T-cell (primary cell): ENCODE data around the gene SEC23IP. TPM values are rescaled to one million over a fixed set of nuclear protein-coding genes. Genes with fewer than 3 reads are reported as not detected.

Experiments used
- ATAC-seq, 4 experiments: fragments of 200-7000 bp in 3 of 4; fragments of 150-1000 bp in 1 of 4; cut with Tn5 transposase; replicated peaks in 1 of 4; 1 replicate in 3 of 4; 2 replicates in 1 of 4; pipeline ENCODE4 v1.10.0; 2021; ENCODE audit warnings: moderate library complexity in 3 of 4, mild to moderate bottlenecking in 2 of 4, moderate number of reproducible peaks in 1 of 4
- CTCF ChIA-PET, 2 donors: fragments of 300-600 bp; sonication (Branson Sonifier 250); formaldehyde crosslinking; loops; one replicate each; lab custom pipeline; 2022; ENCODE audit warnings: antibody characterized with exemption in 2 of 2; lab: Charles Lee
- POLR2A ChIA-PET, 2 donors: fragments of 300-600 bp; sonication (Branson Sonifier 250); formaldehyde crosslinking; loops; one replicate each; lab custom pipeline; 2022; ENCODE audit warnings: antibody characterized with exemption in 2 of 2; lab: Charles Lee
- DNase-seq, 35 experiments: peaks; one replicate each; pipeline versions ENCODE4 v3.0.0 to v3.0.0-alpha.2; 2013 to 2023
- H3K27ac ChIP-seq: one replicate; pipeline ENCODE4 v1.5.1; 2013; ENCODE audit warnings: low read length
- H3K27me3 ChIP-seq, 2 experiments: replicated peaks in 1 of 2; 1 replicate in 1 of 2; 2 replicates in 1 of 2; pipeline versions ENCODE4 v1.6.1 to v1.7.0; 2013; ENCODE audit warnings: low read length in 1 of 2, mixed read lengths in 1 of 2; ENCODE audit not compliant: control insufficient read depth in 2 of 2, insufficient read depth in 2 of 2; ENCODE audit errors: extremely low read depth in 1 of 2
- H3K36me3 ChIP-seq, 2 donors: 1 replicate in 1 of 2; 2 replicates in 1 of 2; pipeline versions ENCODE4 v1.6.1 to v1.7.0; 2013; ENCODE audit warnings: low read length in 1 of 2; ENCODE audit not compliant: control insufficient read depth in 2 of 2, insufficient read depth in 1 of 2; ENCODE audit errors: extremely low read depth in 1 of 2
- H3K4me1 ChIP-seq, 2 experiments: 1 replicate in 1 of 2; 2 replicates in 1 of 2; pipeline versions ENCODE4 v1.6.1 to v1.7.0; 2013; ENCODE audit warnings: low read length in 2 of 2, mixed read lengths in 1 of 2; ENCODE audit not compliant: insufficient read depth in 2 of 2, control insufficient read depth in 1 of 2; ENCODE audit errors: extremely low read depth in 1 of 2
- H3K4me3 ChIP-seq, 2 donors: 1 replicate in 1 of 2; 2 replicates in 1 of 2; pipeline versions ENCODE4 v1.5.1 to v1.7.0; 2013; ENCODE audit warnings: mild to moderate bottlenecking in 2 of 2, low read length in 1 of 2, moderate library complexity in 1 of 2; ENCODE audit not compliant: control insufficient read depth in 1 of 2; ENCODE audit errors: extremely low read depth in 1 of 2
- H3K9me3 ChIP-seq: 2 replicates; pipeline ENCODE4 v1.7.0; 2013
- H3K27ac Mint-ChIP-seq, 2 donors: one replicate each; pipeline ENCODE4 v1.8.0; 2020 to 2021; ENCODE audit warnings: mild to moderate bottlenecking in 2 of 2, mixed read lengths in 2 of 2
- H3K27me3 Mint-ChIP-seq, 2 donors: one replicate each; pipeline ENCODE4 v1.8.0; 2021 to 2022; ENCODE audit warnings: mixed read lengths in 2 of 2
- H3K36me3 Mint-ChIP-seq: one replicate; pipeline ENCODE4 v1.8.0; 2021; ENCODE audit warnings: mixed read lengths
- H3K4me1 Mint-ChIP-seq, 3 donors: one replicate each; pipeline ENCODE4 v1.8.0; 2020 to 2022; ENCODE audit warnings: mixed read lengths in 3 of 3, mild to moderate bottlenecking in 1 of 3
- H3K4me3 Mint-ChIP-seq, 3 donors: one replicate each; pipeline ENCODE4 v1.8.0; 2020 to 2022; ENCODE audit warnings: mild to moderate bottlenecking in 3 of 3, mixed read lengths in 3 of 3, moderate library complexity in 3 of 3
- H3K9me3 Mint-ChIP-seq, 3 donors: one replicate each; pipeline ENCODE4 v1.8.0; 2020 to 2022; ENCODE audit warnings: mixed read lengths in 3 of 3
- WGBS: methylation state at CpG from one replicate; pipeline ENCODE4 v1.1.5; 2013; ENCODE audit warnings: missing lambda C conversion rate; ENCODE audit not compliant: insufficient coverage; 5-methylcytosine and 5-hydroxymethylcytosine counted together
- total RNA-seq, 35 experiments: library from RNA in 6 of 35; stranded (reverse) in 6 of 35; fragments of 120-200 nt in 1 of 35; gene quantifications; one replicate each; pipeline versions ENCODE4 v1.2.1 to v1.2.4 and lab custom pipeline; 2013 to 2026

Gene SEC23IP
- total RNA-seq, 5 donors from 2014 or later (not counting 1 experiment from before 2014, with no cell fraction given): 33.8 to 67.1 (median 52.0) TPM

DNA sequence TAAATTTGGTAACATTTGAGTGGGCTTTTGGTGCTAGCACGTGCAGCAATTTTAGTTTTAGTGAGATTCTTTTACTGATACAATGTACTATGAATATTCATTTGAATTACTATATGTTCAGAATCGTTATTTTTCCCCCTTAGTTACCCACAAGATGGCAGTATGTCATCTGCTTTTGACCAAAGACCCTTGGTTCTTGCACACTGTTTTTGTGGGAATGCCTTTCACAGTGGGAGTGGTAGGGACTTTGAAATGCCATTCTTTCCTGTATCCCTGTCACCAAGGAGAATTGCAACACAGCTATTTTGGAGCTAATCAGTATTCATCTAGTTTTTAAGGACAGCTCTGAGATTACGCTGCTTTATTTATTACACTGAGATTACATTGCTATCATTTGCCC lies 40.6 kb downstream of the SEC23IP start:
- Mint-ChIP-seq H3K4me3 (no peak overlapping the region), H3K36me3 (peaks cover 56% of the 10 kb centered on the region), H3K9me3 (no peaks in the 10 kb centered on the region), H3K4me1 (peaks cover 9 to 16% (median 13%) of the 10 kb centered on the region in 3 donors), H3K27me3 (no peaks in the 10 kb centered on the region), H3K27ac (peak overlapping the region in 1 of 2 donors; percentile 11)
- no peaks in the 10 kb centered on the region for H3K4me1 ChIP-seq
- H3K9me3 ChIP-seq: no peaks in the 10 kb centered on the region
- H3K27ac ChIP-seq: no peak overlapping the region
- no peak overlapping the region for H3K4me3 ChIP-seq
- no peaks in the 10 kb centered on the region for H3K27me3 ChIP-seq
- H3K36me3 ChIP-seq: peaks cover 4 to 60% of the 10 kb centered on the region in 2 donors
- POLR2A ChIA-PET: no interaction called here
- DNase-seq (no peak), ATAC-seq (no peak)
- CTCF ChIA-PET: no interaction called here
- no CpG with 5 or more reads among the region's 3 CpGs for WGBS

DNA sequence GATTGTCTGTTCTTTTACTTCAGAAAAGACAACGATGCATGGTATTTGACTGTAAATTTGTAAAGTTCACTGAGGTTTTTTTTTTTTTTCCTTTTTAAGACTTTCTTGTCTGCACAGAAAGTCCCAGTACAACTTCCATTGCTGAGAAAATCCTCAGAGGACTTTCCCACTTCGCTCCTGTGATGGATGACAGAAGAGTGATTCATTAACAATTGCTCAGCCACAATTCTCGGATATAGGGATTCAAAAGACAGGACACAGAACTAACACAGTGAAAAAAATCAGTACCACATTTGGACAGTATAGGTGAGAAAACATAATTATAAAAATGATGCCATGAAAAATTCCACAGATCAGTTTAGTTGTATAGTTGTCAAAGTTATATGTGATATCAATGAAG lies 48.0 kb downstream of the SEC23IP start:
- Histone ChIP-seq H3K27me3 (no peaks in the 10 kb centered on the region), H3K27ac (no peak overlapping the region), H3K36me3 (peaks cover 3 to 37% of the 10 kb centered on the region in 2 donors), H3K4me3 (no peak overlapping the region), H3K9me3 (no peaks in the 10 kb centered on the region), H3K4me1 (no peaks in the 10 kb centered on the region)
- ATAC-seq (no peak), DNase-seq (no peak)
- ChIA-PET CTCF (no interaction called here), POLR2A (no interaction called here)
- no peak overlapping the region for H3K27ac Mint-ChIP-seq
- no peaks in the 10 kb centered on the region for H3K27me3 Mint-ChIP-seq
- no peaks in the 10 kb centered on the region for H3K4me1 Mint-ChIP-seq
- H3K36me3 Mint-ChIP-seq: peaks cover 53% of the 10 kb centered on the region
- WGBS: no CpG with 5 or more reads among the region's 3 CpGs
- no peak overlapping the region for H3K4me3 Mint-ChIP-seq
- no peaks in the 10 kb centered on the region for H3K9me3 Mint-ChIP-seq

DNA sequence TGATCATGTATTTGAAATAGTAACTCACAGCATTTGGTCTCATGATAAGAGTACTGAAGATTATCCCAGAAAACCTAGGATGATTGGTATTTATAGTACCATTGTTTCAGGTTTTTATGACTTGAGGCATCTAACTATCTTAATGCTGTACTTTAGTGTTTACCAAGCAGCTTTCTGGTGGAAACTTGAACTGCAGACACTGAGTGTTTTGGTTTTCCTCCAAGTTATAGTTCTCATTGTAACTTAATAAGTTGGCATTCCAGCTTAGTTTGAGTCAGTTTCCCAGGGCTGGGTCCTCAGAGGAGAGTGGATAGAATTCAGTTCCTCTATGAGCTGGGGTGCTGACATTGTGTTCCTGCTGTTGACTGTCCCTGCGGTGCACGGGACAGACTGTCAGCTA lies 50.4 kb downstream of the SEC23IP start:
- no peaks in the 10 kb centered on the region for H3K9me3 Mint-ChIP-seq
- ATAC-seq: no peak
- peaks cover 3 to 30% of the 10 kb centered on the region in 2 donors for H3K36me3 ChIP-seq
- POLR2A ChIA-PET: no interaction called here
- no peak overlapping the region for H3K4me3 ChIP-seq
- no peaks in the 10 kb centered on the region for H3K27me3 ChIP-seq
- no peaks in the 10 kb centered on the region for H3K27me3 Mint-ChIP-seq
- H3K4me1 ChIP-seq: no peaks in the 10 kb centered on the region
- no peak overlapping the region for H3K27ac ChIP-seq
- H3K4me3 Mint-ChIP-seq: no peak overlapping the region
- peaks cover 44% of the 10 kb centered on the region for H3K36me3 Mint-ChIP-seq
- no CpG with 5 or more reads among the region's 2 CpGs for WGBS
- no peaks in the 10 kb centered on the region for H3K9me3 ChIP-seq
- DNase-seq: no peak
- no peak overlapping the region for H3K27ac Mint-ChIP-seq
- no peaks in the 10 kb centered on the region for H3K4me1 Mint-ChIP-seq
- CTCF ChIA-PET: no interaction called here

DNA sequence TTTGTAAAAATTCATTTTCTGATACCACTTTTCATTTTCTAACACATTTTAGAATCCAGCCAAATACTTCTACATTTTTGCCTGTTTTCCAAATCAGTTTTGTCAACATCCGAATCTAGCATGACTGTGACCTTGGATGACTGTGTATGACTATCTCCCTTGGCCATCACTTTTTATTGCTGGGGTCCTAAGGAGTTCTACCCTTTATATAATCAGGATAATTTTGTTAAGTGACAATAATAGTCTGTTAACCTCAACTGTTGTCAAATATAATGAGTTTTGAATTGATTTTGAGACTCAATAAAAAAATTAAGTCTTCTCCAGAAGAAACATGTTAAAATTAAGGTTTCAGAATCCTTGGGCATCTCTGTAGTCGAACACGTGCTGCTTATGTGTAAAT lies 53.3 kb downstream of the SEC23IP start:
- H3K4me1 Mint-ChIP-seq: no peaks in the 10 kb centered on the region
- no peaks in the 10 kb centered on the region for H3K9me3 Mint-ChIP-seq
- no CpG with 5 or more reads among the region's 3 CpGs for WGBS
- no peak overlapping the region for H3K27ac ChIP-seq
- ChIA-PET POLR2A (no interaction called here), CTCF (no interaction called here)
- ATAC-seq (no peak), DNase-seq (no peak)
- H3K27ac Mint-ChIP-seq: no peak overlapping the region
- no peaks in the 10 kb centered on the region for H3K27me3 Mint-ChIP-seq
- no peaks in the 10 kb centered on the region for H3K27me3 ChIP-seq
- H3K9me3 ChIP-seq: no peaks in the 10 kb centered on the region
- H3K4me3 ChIP-seq: no peak overlapping the region
- H3K36me3 Mint-ChIP-seq: peaks cover 29% of the 10 kb centered on the region
- H3K4me3 Mint-ChIP-seq: no peak overlapping the region
- peaks cover 3 to 13% of the 10 kb centered on the region in 2 donors for H3K36me3 ChIP-seq
- no peaks in the 10 kb centered on the region for H3K4me1 ChIP-seq

DNA sequence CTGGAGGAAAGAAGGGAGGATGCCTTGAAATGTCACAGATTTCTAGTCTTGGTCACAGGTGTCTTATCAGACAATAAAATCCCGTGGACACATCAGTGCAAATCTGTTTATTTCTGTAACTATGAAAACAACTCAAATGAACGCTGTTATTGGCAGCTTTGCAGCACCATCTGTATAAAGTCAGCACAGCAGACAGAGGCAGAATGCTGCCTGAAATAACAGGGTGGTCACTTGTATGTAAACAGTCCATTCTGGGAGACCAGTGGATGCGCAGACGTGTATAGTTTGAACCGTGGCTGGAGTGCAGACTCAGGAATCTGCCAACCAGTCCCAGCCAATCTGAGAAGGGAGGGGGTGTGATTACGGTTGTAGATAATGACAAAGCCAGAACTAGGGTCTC lies 54.8 kb downstream of the SEC23IP start:
- POLR2A ChIA-PET: no interaction called here
- no peak for ATAC-seq
- CTCF ChIA-PET: interaction anchor here in 1 of 2 donors (0.6 kb wide), 1 partner anchor 201 kb away, joined by 4 read pairs; no protein-coding TSS in a partner anchor
- Histone ChIP-seq H3K4me1 (no peaks in the 10 kb centered on the region), H3K36me3 (peaks cover 3 to 8% of the 10 kb centered on the region in 2 donors), H3K27me3 (no peaks in the 10 kb centered on the region), H3K9me3 (no peaks in the 10 kb centered on the region), H3K4me3 (no peak overlapping the region), H3K27ac (no peak overlapping the region)
- WGBS: 90% methylated on average over 5 of the region's 6 CpGs
- DNase-seq: no peak
- Mint-ChIP-seq H3K9me3 (no peaks in the 10 kb centered on the region), H3K4me3 (no peak overlapping the region), H3K27ac (no peak overlapping the region), H3K27me3 (no peaks in the 10 kb centered on the region), H3K36me3 (peaks cover 17% of the 10 kb centered on the region), H3K4me1 (no peaks in the 10 kb centered on the region)

DNA sequence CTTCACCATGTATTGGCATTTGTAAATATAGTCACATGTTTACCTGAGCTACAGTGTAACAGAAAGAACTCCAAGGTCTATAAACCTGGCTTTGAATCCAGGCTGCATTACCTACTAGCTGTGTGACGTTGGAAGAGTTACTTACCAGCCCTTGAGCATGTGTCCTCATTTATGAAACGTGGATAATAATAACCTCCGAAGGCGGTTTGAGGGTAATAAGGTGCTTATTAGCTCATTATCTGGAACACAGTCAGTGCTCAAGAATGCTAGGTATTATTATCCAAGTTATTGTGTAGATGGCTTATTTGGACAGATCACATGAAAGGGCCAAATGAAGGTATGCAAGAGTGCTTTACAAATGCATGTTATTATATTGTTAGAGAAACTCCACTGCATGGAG lies 64.9 kb downstream of the SEC23IP start:
- Mint-ChIP-seq H3K27me3 (peaks cover 11 to 14% of the 10 kb centered on the region in 2 donors), H3K27ac (no peak overlapping the region), H3K9me3 (no peaks in the 10 kb centered on the region), H3K36me3 (no peaks in the 10 kb centered on the region), H3K4me1 (no peaks in the 10 kb centered on the region), H3K4me3 (no peak overlapping the region)
- H3K36me3 ChIP-seq: no peaks in the 10 kb centered on the region
- H3K9me3 ChIP-seq: no peaks in the 10 kb centered on the region
- ATAC-seq (no peak), DNase-seq (no peak)
- peaks cover 0 to 9% of the 10 kb centered on the region in 2 experiments for H3K27me3 ChIP-seq
- H3K4me3 ChIP-seq: no peak overlapping the region
- CTCF ChIA-PET: no interaction called here
- H3K4me1 ChIP-seq: no peaks in the 10 kb centered on the region
- 70% methylated on average over 4 of the region's 4 CpGs for WGBS
- no peak overlapping the region for H3K27ac ChIP-seq
- POLR2A ChIA-PET: no interaction called here

DNA sequence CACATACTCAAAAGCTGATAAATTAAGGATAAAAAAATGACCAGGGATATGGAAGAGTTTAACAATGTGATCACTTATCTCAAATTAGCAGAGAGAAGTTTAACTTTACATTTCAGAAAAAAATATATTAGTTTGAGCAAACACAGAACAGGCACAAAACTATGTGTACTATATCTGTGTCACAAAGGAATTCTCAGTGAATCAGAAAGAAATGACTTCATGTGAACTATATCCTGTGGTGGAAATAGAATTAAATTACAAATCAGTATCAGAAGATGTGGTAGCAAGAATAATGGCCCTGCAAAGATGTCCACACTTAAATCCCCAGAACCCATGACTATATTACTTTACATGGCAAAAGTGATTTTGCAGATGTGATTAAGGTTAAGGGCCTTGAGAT lies 70.3 kb downstream of the SEC23IP start:
- no peak overlapping the region for H3K4me3 ChIP-seq
- H3K27me3 ChIP-seq: peaks cover 0 to 24% of the 10 kb centered on the region in 2 experiments
- ChIA-PET POLR2A (no interaction called here), CTCF (no interaction called here)
- Mint-ChIP-seq H3K9me3 (peaks cover 5 to 15% (median 12%) of the 10 kb centered on the region in 3 donors), H3K27me3 (peaks cover 24% of the 10 kb centered on the region in 2 donors), H3K4me1 (no peaks in the 10 kb centered on the region), H3K27ac (no peak overlapping the region), H3K4me3 (no peak overlapping the region), H3K36me3 (no peaks in the 10 kb centered on the region)
- no peak overlapping the region for H3K27ac ChIP-seq
- DNase-seq (no peak), ATAC-seq (no peak)
- no peaks in the 10 kb centered on the region for H3K4me1 ChIP-seq
- no peaks in the 10 kb centered on the region for H3K9me3 ChIP-seq
- no peaks in the 10 kb centered on the region for H3K36me3 ChIP-seq
